GM23248 (cell line): ENCODE results near the gene POU2AF1. TPM values are rescaled to one million over a fixed set of nuclear protein-coding genes. Genes with fewer than 3 reads are reported as not detected.
A peak's percentile ranks its signal among the peaks of the same experiment; 100 is the strongest.

Experiments
- DNase-seq: peaks from one replicate; pipeline ENCODE4 v3.0.0-alpha.2; 2015
- H2AFZ ChIP-seq: fragments of 200-600 bp; sonication (generic); 2 replicates; pipeline ENCODE4 v1.6.1; 2016; ENCODE audit warnings: antibody characterized with exemption
- H3F3A ChIP-seq: fragments of 200-600 bp; sonication (generic); 2 replicates; pipeline ENCODE4 v1.6.1; 2016; ENCODE audit warnings: mild to moderate bottlenecking, antibody characterized with exemption, mixed run types; ENCODE audit not compliant: insufficient read depth
- H3K27ac ChIP-seq: fragments of 200-600 bp; sonication (generic); 2 replicates; pipeline ENCODE4 v1.5.1; 2016; ENCODE audit warnings: mild to moderate bottlenecking
- H3K27me3 ChIP-seq: fragments of 200-600 bp; sonication (generic); replicated peaks from 2 replicates; pipeline ENCODE4 v1.6.1; 2016; ENCODE audit warnings: mild to moderate bottlenecking; ENCODE audit not compliant: insufficient read depth
- H3K36me3 ChIP-seq: fragments of 200-600 bp; sonication (generic); 2 replicates; pipeline ENCODE4 v1.6.1; 2016; ENCODE audit warnings: low read depth, mild to moderate bottlenecking
- H3K4me1 ChIP-seq: fragments of 200-600 bp; sonication (generic); 2 replicates; pipeline ENCODE4 v1.6.1; 2016; ENCODE audit warnings: mild to moderate bottlenecking; ENCODE audit not compliant: insufficient read depth
- H3K4me2 ChIP-seq: fragments of 200-600 bp; sonication (generic); one replicate; pipeline ENCODE4 v1.6.1; 2016; ENCODE audit warnings: mild to moderate bottlenecking; ENCODE audit not compliant: unreplicated experiment
- H3K4me3 ChIP-seq: fragments of 200-600 bp; sonication (generic); 2 replicates; pipeline ENCODE4 v1.5.1; 2016; ENCODE audit warnings: mild to moderate bottlenecking
- H3K79me2 ChIP-seq: fragments of 200-600 bp; sonication (generic); 2 replicates; pipeline ENCODE4 v1.6.1; 2016; ENCODE audit warnings: mild to moderate bottlenecking; ENCODE audit not compliant: insufficient read depth
- H3K9ac ChIP-seq: fragments of 200-600 bp; sonication (generic); 2 replicates; pipeline ENCODE4 v1.6.1; 2016; ENCODE audit warnings: mild to moderate bottlenecking
- H3K9me2 ChIP-seq: fragments of 200-600 bp; sonication (generic); 2 replicates; pipeline ENCODE4 v1.6.1; 2016; ENCODE audit warnings: mixed run types, mild to moderate bottlenecking, moderate library complexity; ENCODE audit not compliant: insufficient read depth
- H3K9me3 ChIP-seq: fragments of 200-600 bp; sonication (generic); one replicate; pipeline ENCODE4 v1.6.1; 2017; ENCODE audit warnings: low read depth
- H4K20me1 ChIP-seq: fragments of 200-600 bp; sonication (generic); 2 replicates; pipeline ENCODE4 v1.6.0; 2016; ENCODE audit not compliant: insufficient read depth
- EZH2 ChIP-seq: fragments of 200-600 bp; sonication (generic); IDR thresholded peaks from 2 replicates; pipeline ENCODE4 v1.6.1; 2018; ENCODE audit warnings: antibody characterized with exemption, mild to moderate bottlenecking; ENCODE audit not compliant: insufficient read depth, poor library complexity, severe bottlenecking
- EZH2phosphoT487 ChIP-seq: fragments of 200-600 bp; sonication (generic); IDR thresholded peaks from 2 replicates; pipeline ENCODE4 v1.6.1; 2018; ENCODE audit warnings: antibody characterized with exemption, moderate library complexity, mild to moderate bottlenecking, low read depth; ENCODE audit not compliant: insufficient read depth
- WGBS, 2 experiments: methylation state at CpG; one replicate each; pipeline ENCODE4 v1.1.6; 2015 to 2017; ENCODE audit warnings: low lambda C conversion rate in 2 of 2, low coverage in 1 of 2; ENCODE audit errors: missing lambda C conversion rate in 2 of 2; 5-methylcytosine and 5-hydroxymethylcytosine counted together
- in situ Hi-C: fragments of 300-500 bp; cut with MboI; formaldehyde crosslinking; loops from 2 replicates; pipeline ENCODE4 v1.15.0; 2020
- polyA plus RNA-seq: library from polyadenylated mRNA; unstranded; fragments of >200 nt; fragmentation: Nextera tagmentation; extraction: Ambion mirVana; gene quantifications from 2 replicates; pipeline ENCODE4 v1.2.1, GENCODE V29; 2016
- total RNA-seq: library from RNA; depleted of rRNA; stranded (reverse); fragments of >200 nt; shearing (Covaris generic); gene quantifications from 2 replicates; pipeline ENCODE4 v1.2.3, GENCODE V29; 2014

The POU2AF1 gene
- total and polyA plus RNA-seq, 2 experiments from 2014 or later: 0.11 to 0.16 TPM

DNA sequence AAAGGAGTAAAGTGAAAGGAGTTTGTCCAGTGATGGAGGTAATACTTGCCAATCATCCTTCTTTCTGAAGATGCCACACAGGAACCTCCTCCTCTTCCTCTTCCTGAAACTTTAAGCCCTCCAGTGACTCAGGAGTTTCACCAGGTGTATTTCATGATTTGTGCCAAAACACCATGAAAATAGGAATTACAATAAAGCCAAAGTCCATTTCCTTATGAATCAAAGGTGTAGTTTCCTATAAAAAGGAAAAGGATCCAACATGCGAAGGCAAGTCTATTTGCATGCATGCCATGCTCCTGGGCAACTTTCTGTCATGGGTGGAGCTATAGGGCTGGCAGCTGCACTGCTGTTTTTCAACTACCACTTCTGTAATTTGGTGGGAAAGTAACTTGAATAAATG lies 9.8 kb upstream of the POU2AF1 start:
- Histone ChIP-seq H3K27me3 (peaks cover 34% of the 10 kb centered on the region), H3K4me1 (no peaks in the 10 kb centered on the region), H3K79me2 (no peaks in the 10 kb centered on the region), H2AFZ (no peak overlapping the region), H3K4me2 (no peak overlapping the region), H3K9me3 (no peaks in the 10 kb centered on the region), H4K20me1 (no peaks in the 10 kb centered on the region), H3K9ac (no peak overlapping the region), H3K27ac (no peak overlapping the region), H3K36me3 (no peaks in the 10 kb centered on the region), H3K9me2 (no peaks in the 10 kb centered on the region), H3K4me3 (no peak overlapping the region), H3F3A (no peaks in the 10 kb centered on the region)
- TF ChIP-seq EZH2phosphoT487 (no peak), EZH2 (no peak)
- 83 to 95% methylated on average over 1 of the region's 1 CpG for WGBS, 2 experiments
- in situ Hi-C loops: no loop called here
- DNase-seq: no peak

- TF ChIP-seq EZH2: no peak
- no peak for TF ChIP-seq EZH2phosphoT487
Observed at GRCh38 chr11:111388420-111388819, 9.3 kb upstream of the POU2AF1 start.

DNA sequence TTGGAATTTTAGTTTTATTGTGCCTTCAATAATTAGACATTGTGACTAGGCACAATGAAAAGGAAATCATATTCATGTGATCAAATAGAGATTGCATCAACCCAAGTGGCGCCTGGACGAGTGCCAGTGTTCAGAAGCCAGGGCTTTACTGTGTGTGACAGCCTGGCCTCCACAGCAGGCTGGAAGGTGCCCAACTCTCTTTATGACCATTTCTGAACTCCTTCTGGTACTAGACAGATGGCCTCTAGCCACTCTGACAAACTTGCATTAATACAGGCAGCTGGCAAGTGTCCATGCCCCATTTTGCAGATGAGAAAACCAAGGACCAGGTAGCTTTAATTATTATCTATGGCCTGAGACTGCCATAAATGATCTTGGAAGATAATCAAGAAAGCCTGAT lies 8.3 kb upstream of the POU2AF1 start:
- Histone ChIP-seq H3K9me2 (no peaks in the 10 kb centered on the region), H3K4me2 (no peak overlapping the region), H3K79me2 (no peaks in the 10 kb centered on the region), H3F3A (no peaks in the 10 kb centered on the region), H3K4me3 (no peak overlapping the region), H3K9me3 (no peaks in the 10 kb centered on the region), H4K20me1 (no peaks in the 10 kb centered on the region), H2AFZ (no peak overlapping the region), H3K9ac (no peak overlapping the region), H3K27me3 (peaks cover 27% of the 10 kb centered on the region), H3K36me3 (no peaks in the 10 kb centered on the region), H3K4me1 (no peaks in the 10 kb centered on the region), H3K27ac (no peak overlapping the region)
- DNase-seq: no peak
- in situ Hi-C loops: no loop called here
- TF ChIP-seq EZH2phosphoT487: no peak
- TF ChIP-seq EZH2: no peak
- WGBS, 2 experiments: 65 to 67% methylated on average over 2 of the region's 2 CpGs

More at GRCh38 chr11:111388420-111388819, 9.3 kb upstream of the POU2AF1 start:
- no peaks in the 10 kb centered on the region for H3K9me3 ChIP-seq
- in situ Hi-C loops: no loop called here
- no peak overlapping the region for H3K4me3 ChIP-seq
- H2AFZ ChIP-seq: no peak overlapping the region
- no peaks in the 10 kb centered on the region for H4K20me1 ChIP-seq
- H3K27me3 ChIP-seq: peaks cover 30% of the 10 kb centered on the region
- H3K79me2 ChIP-seq: no peaks in the 10 kb centered on the region
- no peaks in the 10 kb centered on the region for H3F3A ChIP-seq
- H3K36me3 ChIP-seq: no peaks in the 10 kb centered on the region
- H3K4me1 ChIP-seq: no peaks in the 10 kb centered on the region
- no peaks in the 10 kb centered on the region for H3K9me2 ChIP-seq
- H3K9ac ChIP-seq: no peak overlapping the region
- WGBS, 2 experiments: 80 to 94% methylated on average over 4 of the region's 4 CpGs
- DNase-seq: no peak
- no peak overlapping the region for H3K27ac ChIP-seq
- H3K4me2 ChIP-seq: no peak overlapping the region

DNA sequence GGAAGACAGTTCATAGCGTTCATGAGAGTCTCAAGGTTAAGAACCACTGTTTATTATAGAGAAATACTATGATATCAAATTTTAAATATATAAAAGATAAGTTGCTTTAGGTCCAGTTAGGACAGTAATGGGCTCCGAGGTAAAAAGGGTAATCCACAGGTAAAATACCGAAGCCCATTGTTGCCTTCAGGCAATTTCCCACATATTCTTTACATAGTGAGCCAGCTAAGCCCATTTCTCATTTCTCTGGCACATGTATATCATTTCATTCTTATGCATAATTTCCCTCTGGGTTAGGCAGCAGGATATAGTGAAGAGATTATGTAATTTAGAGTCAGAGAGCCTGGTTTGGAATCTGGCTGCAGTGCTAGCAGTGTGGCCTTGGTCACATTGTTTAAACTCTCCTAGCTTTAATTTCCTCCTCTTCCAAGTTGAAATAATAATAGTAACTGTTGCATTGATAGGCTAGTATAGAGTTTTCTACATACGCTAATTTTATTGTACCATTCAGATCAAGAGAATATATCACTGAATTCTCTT lies 7.6 kb upstream of the POU2AF1 start:
- no peak overlapping the region for H3K9ac ChIP-seq
- no peak overlapping the region for H2AFZ ChIP-seq
- WGBS, 2 experiments: 77 to 78% methylated on average over 4 of the region's 4 CpGs
- no peaks in the 10 kb centered on the region for H3K9me2 ChIP-seq
- TF ChIP-seq EZH2phosphoT487: no peak
- TF ChIP-seq EZH2: no peak
- H3K27ac ChIP-seq: no peak overlapping the region
- H3K4me2 ChIP-seq: no peak overlapping the region
- H3K79me2 ChIP-seq: no peaks in the 10 kb centered on the region
- no peaks in the 10 kb centered on the region for H4K20me1 ChIP-seq
- H3K36me3 ChIP-seq: no peaks in the 10 kb centered on the region
- H3K9me3 ChIP-seq: no peaks in the 10 kb centered on the region
- in situ Hi-C loops: no loop called here
- no peaks in the 10 kb centered on the region for H3F3A ChIP-seq
- DNase-seq: no peak
- no peak overlapping the region for H3K4me3 ChIP-seq
- H3K27me3 ChIP-seq: peaks cover 27% of the 10 kb centered on the region
- H3K4me1 ChIP-seq: no peaks in the 10 kb centered on the region

- Histone ChIP-seq H3K4me3 (no peak overlapping the region), H3K36me3 (no peaks in the 10 kb centered on the region), H2AFZ (no peak overlapping the region), H3K9me3 (no peaks in the 10 kb centered on the region), H3K27me3 (peaks cover 6% of the 10 kb centered on the region), H3K9me2 (no peaks in the 10 kb centered on the region), H3K4me1 (no peaks in the 10 kb centered on the region), H4K20me1 (no peaks in the 10 kb centered on the region), H3K4me2 (no peak overlapping the region), H3K27ac (no peak overlapping the region), H3F3A (no peaks in the 10 kb centered on the region), H3K79me2 (no peaks in the 10 kb centered on the region), H3K9ac (no peak overlapping the region)
- DNase-seq: peak; percentile 34
- in situ Hi-C loops: no loop called here
- no peak for TF ChIP-seq EZH2
- no peak for TF ChIP-seq EZH2phosphoT487
- 89 to 100% methylated on average over 1 of the region's 1 CpG for WGBS, 2 experiments
Observed at GRCh38 chr11:111384494-111384893, 5.4 kb upstream of the POU2AF1 start.
